ENCODE results near the gene SCARB1. TPM values are rescaled to one million over a fixed set of nuclear protein-coding genes. Genes with fewer than 3 reads are reported as not detected.

SCARB1 gene
- total RNA-seq, 1 donor, result 9.4 TPM

GRCh38 chr12:124780752-124781685, 82.6 kb downstream of the SCARB1 start:
- Histone ChIP-seq H3K4me3 (ENCODE audit: insufficient read depth, low read length) (no peak overlapping the region), H3K27ac (ENCODE audit: low read depth, low read length) (no peak overlapping the region), H3K9me3 (ENCODE audit: low read depth, low read length) (no peaks in the 10 kb centered on the region), H3K79me2 (ENCODE audit: insufficient read depth, low read length) (no peaks in the 10 kb centered on the region), H3K4me1 (ENCODE audit: insufficient read depth, low read length) (peaks cover under 1% of the 10 kb centered on the region), H4K20me1 (ENCODE audit: insufficient read depth, low read length) (no peaks in the 10 kb centered on the region), H3K27me3 (ENCODE audit: insufficient read depth, low read length) (no peaks in the 10 kb centered on the region), H3K4me2 (ENCODE audit: insufficient read depth, low read length) (no peak overlapping the region), H3K36me3 (ENCODE audit: insufficient read depth, low read length) (peaks cover 3% of the 10 kb centered on the region), H2AFZ (ENCODE audit: low read length) (no peak overlapping the region)
- TF ChIP-seq CTCF (IDR thresholded peaks at IDR 0.05; ENCODE audit: extremely low read depth, low read depth, low read length), result no peak
- no peak for DNase-seq (ENCODE audit: insufficient read length, low spot score, missing footprints)

GRCh38 chr12:124780336-124780735, 83.3 kb downstream of the SCARB1 start:
- no peaks in the 10 kb centered on the region for H3K36me3 ChIP-seq (ENCODE audit: insufficient read depth, low read length)
- DNase-seq (ENCODE audit: insufficient read length, low spot score, missing footprints), result no peak
- no peak overlapping the region for H3K4me3 ChIP-seq (ENCODE audit: insufficient read depth, low read length)
- TF ChIP-seq CTCF (IDR thresholded peaks at IDR 0.05; ENCODE audit: extremely low read depth, low read depth, low read length), result no peak
- H3K4me1 ChIP-seq (ENCODE audit: insufficient read depth, low read length), result peaks cover 7% of the 10 kb centered on the region
- no peaks in the 10 kb centered on the region for H4K20me1 ChIP-seq (ENCODE audit: insufficient read depth, low read length)
- H3K27ac ChIP-seq (ENCODE audit: low read depth, low read length), result no peak overlapping the region
- H3K79me2 ChIP-seq (ENCODE audit: insufficient read depth, low read length), result no peaks in the 10 kb centered on the region
- no peak overlapping the region for H2AFZ ChIP-seq (ENCODE audit: low read length)
- no peak overlapping the region for H3K4me2 ChIP-seq (ENCODE audit: insufficient read depth, low read length)
- H3K27me3 ChIP-seq (ENCODE audit: insufficient read depth, low read length), result no peaks in the 10 kb centered on the region
- H3K9me3 ChIP-seq (ENCODE audit: low read depth, low read length), result no peaks in the 10 kb centered on the region

GRCh38 chr12:124779161-124780141, 84.2 kb downstream of the SCARB1 start:
- no peaks in the 10 kb centered on the region for H3K79me2 ChIP-seq (ENCODE audit: insufficient read depth, low read length)
- no peaks in the 10 kb centered on the region for H3K27me3 ChIP-seq (ENCODE audit: insufficient read depth, low read length)
- H3K4me2 ChIP-seq (ENCODE audit: insufficient read depth, low read length), result no peak overlapping the region
- no peak overlapping the region for H2AFZ ChIP-seq (ENCODE audit: low read length)
- no peak for TF ChIP-seq CTCF (IDR thresholded peaks at IDR 0.05; ENCODE audit: extremely low read depth, low read depth, low read length)
- no peaks in the 10 kb centered on the region for H3K36me3 ChIP-seq (ENCODE audit: insufficient read depth, low read length)
- no peaks in the 10 kb centered on the region for H3K9me3 ChIP-seq (ENCODE audit: low read depth, low read length)
- no peaks in the 10 kb centered on the region for H4K20me1 ChIP-seq (ENCODE audit: insufficient read depth, low read length)
- no peak for DNase-seq (ENCODE audit: insufficient read length, low spot score, missing footprints)
- H3K4me1 ChIP-seq (ENCODE audit: insufficient read depth, low read length), result peaks cover 16% of the 10 kb centered on the region
- no peak overlapping the region for H3K4me3 ChIP-seq (ENCODE audit: insufficient read depth, low read length)
- H3K27ac ChIP-seq (ENCODE audit: low read depth, low read length), result no peak overlapping the region

Data from osteoblast (primary cell).